Right lobe of liver (tissue), 6 donors: ENCODE results near the gene SHCBP1. TPM values are rescaled to one million over a fixed set of nuclear protein-coding genes. Genes with fewer than 3 reads are reported as not detected.

Experiments
- ATAC-seq, 4 donors: fragments of 200-7000 bp; cut with Tn5 transposase; one replicate each; pipeline ENCODE4 v1.9.1; 2020; ENCODE audit warnings: mild to moderate bottlenecking in 4 of 4, moderate library complexity in 4 of 4
- DNase-seq, 3 donors: peaks; one replicate each; pipeline ENCODE4 v3.0.0-alpha.2; 2020
- H3K27ac ChIP-seq, 3 donors: fragments of 200-600 bp; one replicate each; pipeline ENCODE4 v1.8.0; 2022
- H3K27me3 ChIP-seq, 2 donors: fragments of 200-600 bp; one replicate each; pipeline ENCODE4 v1.8.0; 2022
- H3K36me3 ChIP-seq, 4 donors: fragments of 200-600 bp; sonication (generic) in 1 of 4; one replicate each; pipeline versions ENCODE4 v1.5.1 to v1.8.0; 2017 to 2022; ENCODE audit warnings: control low read depth in 1 of 4
- H3K4me1 ChIP-seq, 4 donors: fragments of 200-600 bp; sonication (generic) in 1 of 4; one replicate each; pipeline versions ENCODE4 v1.5.1 to v1.8.0; 2017 to 2022; ENCODE audit warnings: control low read depth in 1 of 4
- H3K4me3 ChIP-seq, 3 donors: fragments of 200-600 bp; one replicate each; pipeline ENCODE4 v1.8.0; 2022
- H3K9me3 ChIP-seq, 4 donors: fragments of 200-600 bp; sonication (generic) in 1 of 4; one replicate each; pipeline versions ENCODE4 v1.5.1 to v1.8.0; 2017 to 2022; ENCODE audit warnings: control low read depth in 1 of 4
- CTCF ChIP-seq, 4 donors: fragments of 200-600 bp in 3 of 4; fragments of 450-650 bp in 1 of 4; IDR thresholded peaks; one replicate each; pipeline versions ENCODE4 v1.5.1 to v1.8.0; 2016 to 2022; ENCODE audit warnings: antibody characterized with exemption in 4 of 4, mild to moderate bottlenecking in 2 of 4
- POLR2A ChIP-seq: fragments of 450-650 bp; IDR thresholded peaks from one replicate; pipeline ENCODE4 v1.6.1; 2017; ENCODE audit warnings: antibody characterized with exemption, mild to moderate bottlenecking
- WGBS: methylation state at CpG from one replicate; pipeline ENCODE4 v1.1.6; 2018; ENCODE audit warnings: low coverage, low lambda C conversion rate; ENCODE audit not compliant: insufficient coverage; ENCODE audit errors: missing lambda C conversion rate; 5-methylcytosine and 5-hydroxymethylcytosine counted together
- intact Hi-C, 2 donors: fragments of 100-400 bp; cut with DNase I; formaldehyde crosslinking; loops; one replicate each; pipeline versions ENCODE4 v1.11.2 to v1.14.1; 2022
- long read RNA-seq: library from polyadenylated mRNA; unstranded; transcript quantifications from one replicate; pipeline ENCODE4 v2.0.0, GENCODE V29; 2019
- total RNA-seq, 6 experiments: library from RNA; depleted of rRNA in 2 of 6; stranded (reverse); fragments of >200 nt in 2 of 6; fragmentation: NEBNext Ultra II Directional in 3 of 6; extraction: Animal tissue kit (Norgen Biotek cat#: 25700) in 3 of 6; gene quantifications; one replicate each; pipeline versions ENCODE4 v1.1.0 to v1.2.4, GENCODE V29; 2016 to 2023
- donor health status: DM: no; HTN: yes; CAD: no.
- donor health status: DM: no; HTN: no; CAD: no.
- donor health status: DM: no; HTN: no; CAD: no.
- donor health status: DM: no; HTN: yes; CAD: no.
- donor health status: DM: no; HTN: yes; CAD: no.

Gene SHCBP1
- under 1 TPM in 5 of 6 experiments, not detected in 1; 0.18 to 0.93 (median 0.66) TPM for total RNA-seq
- long read RNA-seq = 0 reads

GRCh38 chr16:46621006-46621933, at the start of gene SHCBP1:
TSS of gene SHCBP1 (minus strand) at chr16:46621379. CDS start at chr16:46621359, 20 bp downstream.
- Histone ChIP-seq H3K4me3 (peak within 1 kb of the TSS; percentile 36 to 57 (median 39)), H3K27ac (no peak within 1 kb of the TSS), H3K27me3 (no peaks in the 10 kb centered on the region), H3K4me1 (peaks cover 0 to 8% (median 0%) of the 10 kb centered on the region in 4 donors), H3K9me3 (no peaks in the 10 kb centered on the region), H3K36me3 (no peaks in the 10 kb centered on the region)
- TF ChIP-seq CTCF (IDR thresholded peaks at IDR 0.05) (no peak), POLR2A (no peak)
- ATAC-seq = peak; percentile 57 to 70 (median 68)
- WGBS = 1% methylated on average over 17 of the region's 52 CpGs
- intact Hi-C loops = no loop called here
- DNase-seq = peak; percentile 64 to 81 (median 76)

DNA sequence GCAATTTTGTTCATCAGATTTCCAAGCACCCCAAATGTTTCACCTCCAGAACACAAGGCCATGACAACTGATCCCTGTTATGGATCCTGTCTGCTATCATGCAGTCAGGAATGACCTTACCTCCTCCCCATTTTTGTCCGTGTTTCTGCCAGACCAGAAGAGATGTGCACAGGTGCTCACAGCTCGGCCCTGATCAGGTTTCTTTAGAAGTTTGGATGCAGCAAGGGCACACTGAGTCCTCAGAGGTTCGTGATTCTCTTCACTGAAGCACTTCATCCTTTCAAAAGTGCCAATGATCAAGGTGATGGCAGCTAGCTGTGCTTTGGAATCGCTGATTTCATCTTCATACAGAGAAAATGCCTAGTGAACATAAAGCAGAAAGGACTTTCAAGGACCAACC, 40.9 kb upstream of the SHCBP1 start:
- no peaks in the 10 kb centered on the region for H3K9me3 ChIP-seq
- H3K36me3 ChIP-seq = peaks cover 0 to 49% (median 15%) of the 10 kb centered on the region in 4 donors

GRCh38 chr16:46658925-46659324, 37.7 kb upstream of the SHCBP1 start:
- no peaks in the 10 kb centered on the region for H3K9me3 ChIP-seq
- no peaks in the 10 kb centered on the region for H3K4me1 ChIP-seq
- ATAC-seq = peak; percentile 70 to 92 (median 86)
- no CpG with 5 or more reads among the region's 1 CpG for WGBS
- peak; percentile 30 to 59 (median 45) for DNase-seq
- no peak overlapping the region for H3K4me3 ChIP-seq
- TF ChIP-seq CTCF (IDR thresholded peaks at IDR 0.05) = no peak
- TF ChIP-seq POLR2A = no peak
- H3K27me3 ChIP-seq = no peaks in the 10 kb centered on the region
- intact Hi-C loops = no loop called here
- peaks cover 0 to 40% (median 13%) of the 10 kb centered on the region in 4 donors for H3K36me3 ChIP-seq
- no peak overlapping the region for H3K27ac ChIP-seq

More for the DNA sequence above, 40.9 kb upstream of the SHCBP1 start:
- 69% methylated on average over 4 of the region's 4 CpGs for WGBS
- TF ChIP-seq POLR2A (no peak), CTCF (IDR thresholded peaks at IDR 0.05) (no peak)
- H3K27ac ChIP-seq = no peak overlapping the region
- no peak overlapping the region for H3K4me3 ChIP-seq
- no peaks in the 10 kb centered on the region for H3K27me3 ChIP-seq
- DNase-seq (no peak), ATAC-seq (no peak)
- H3K4me1 ChIP-seq = no peaks in the 10 kb centered on the region
- intact Hi-C loops = no loop called here

DNA sequence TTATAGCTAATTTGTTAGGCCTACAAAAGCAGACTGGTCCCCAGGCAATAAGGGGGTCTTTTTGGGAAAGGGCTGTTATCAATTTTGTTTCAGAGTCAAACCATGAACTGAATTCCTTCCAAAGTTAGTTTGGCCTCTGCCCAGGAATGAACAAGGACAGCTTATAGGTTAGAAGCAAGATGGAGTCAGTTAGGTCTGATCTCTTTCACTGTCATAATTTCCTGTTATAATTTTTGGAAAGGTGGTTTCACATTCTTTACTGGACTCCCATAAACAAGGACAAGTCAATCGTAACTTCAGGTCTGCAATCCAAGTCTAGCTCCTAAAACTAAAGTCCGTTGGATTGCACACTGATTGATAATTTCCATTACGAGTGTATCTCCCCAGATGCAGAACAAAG, 30.1 kb upstream of the SHCBP1 start:
- Histone ChIP-seq H3K27me3 (no peaks in the 10 kb centered on the region), H3K4me3 (no peak overlapping the region), H3K27ac (no peak overlapping the region), H3K4me1 (no peaks in the 10 kb centered on the region), H3K9me3 (no peaks in the 10 kb centered on the region), H3K36me3 (no peaks in the 10 kb centered on the region)
- intact Hi-C loops = no loop called here
- 96% methylated on average over 3 of the region's 3 CpGs for WGBS
- DNase-seq (no peak), ATAC-seq (no peak)
- TF ChIP-seq CTCF (IDR thresholded peaks at IDR 0.05) = no peak
- no peak for TF ChIP-seq POLR2A
